ENCODE results near the gene TUBA1B. TPM values are rescaled to one million over a fixed set of nuclear protein-coding genes. Genes with fewer than 3 reads are reported as not detected.

Gene TUBA1B
- total and polyA plus RNA-seq, 4 donors, result 125 to 1,268 (median 243) TPM

GRCh38 chr12:49094975-49095365 is 36.2 kb downstream of the TUBA1B start:
- peaks cover 0 to 20% (median 18%) of the 10 kb centered on the region in 4 donors for H3K36me3 ChIP-seq (ENCODE audit: control insufficient read depth in 4 of 4, insufficient read depth in 3 of 4, low read depth in 1 of 4, low read length in 3 of 4)
- H3K27ac ChIP-seq (ENCODE audit: low read depth in 1 of 2, low read length in 2 of 2), result no peak overlapping the region
- no peak overlapping the region for H3K9ac ChIP-seq (ENCODE audit: low read depth in 1 of 2, low read length in 2 of 2)
- whole genome bisulfite sequencing, result 75% methylated on average over 2 of the region's 2 CpGs
- no peaks in the 10 kb centered on the region for H3K9me3 ChIP-seq (ENCODE audit: control insufficient read depth in 4 of 4, low read length in 3 of 4)
- H3K27me3 ChIP-seq (ENCODE audit: control insufficient read depth in 4 of 4, insufficient read depth in 4 of 4, low read length in 3 of 4), result peaks cover 0 to 5% (median 3%) of the 10 kb centered on the region in 4 donors
- peaks cover 9 to 26% (median 16%) of the 10 kb centered on the region in 4 donors for H3K4me1 ChIP-seq (ENCODE audit: control insufficient read depth in 4 of 4, insufficient read depth in 4 of 4, low read length in 3 of 4)
- no peak for TF ChIP-seq YY1 (IDR thresholded peaks at IDR 0.05)
- TF ChIP-seq FOXA1 (IDR thresholded peaks at IDR 0.05), result no peak
- no peak for TF ChIP-seq MAX (IDR thresholded peaks at IDR 0.05)
- TF ChIP-seq JUND (IDR thresholded peaks at IDR 0.05), result no peak
- no peak for TF ChIP-seq TAF1 (conservative IDR thresholded peaks at IDR 0.05)
- TF ChIP-seq SP1 (IDR thresholded peaks at IDR 0.05), result no peak
- TF ChIP-seq CTCF (IDR thresholded peaks at IDR 0.05; ENCODE audit: low read depth, low read length, missing input control), result no peak
- TF ChIP-seq RXRA (IDR thresholded peaks at IDR 0.05), result no peak
- no peak for TF ChIP-seq NR2F2 (IDR thresholded peaks at IDR 0.05)
- no peak for TF ChIP-seq RAD21 (IDR thresholded peaks at IDR 0.05)
- no peak for TF ChIP-seq REST (IDR thresholded peaks at IDR 0.05)
- TF ChIP-seq HNF4A (conservative IDR thresholded peaks at IDR 0.05), result no peak
- TF ChIP-seq EGR1 (IDR thresholded peaks at IDR 0.05; ENCODE audit: low read depth in 2 of 2), result no peak
- TF ChIP-seq GABPA (IDR thresholded peaks at IDR 0.05 in 1 of 2, conservative IDR thresholded peaks at IDR 0.05 in 1 of 2), result no peak
- TF ChIP-seq FOXA2 (IDR thresholded peaks at IDR 0.05), result no peak
- no peak for TF ChIP-seq ZBTB33 (IDR thresholded peaks at IDR 0.05)
- no peak for TF ChIP-seq ATF3 (IDR thresholded peaks at IDR 0.05)
- no peak for TF ChIP-seq HNF4G (IDR thresholded peaks at IDR 0.05)
- no peak for DNase-seq (ENCODE audit: low spot score)
- H3K4me3 ChIP-seq (ENCODE audit: low read depth in 1 of 3, low read length in 3 of 3), result no peak overlapping the region
